Measurements from ENCODE around the gene LYRM9.
"Not testable (repeated sequence)": the region's sequence is repeated elsewhere in the genome, so short reads cannot be mapped to it uniquely, and the experiment has no call there.

LYRM9 gene

DNA sequence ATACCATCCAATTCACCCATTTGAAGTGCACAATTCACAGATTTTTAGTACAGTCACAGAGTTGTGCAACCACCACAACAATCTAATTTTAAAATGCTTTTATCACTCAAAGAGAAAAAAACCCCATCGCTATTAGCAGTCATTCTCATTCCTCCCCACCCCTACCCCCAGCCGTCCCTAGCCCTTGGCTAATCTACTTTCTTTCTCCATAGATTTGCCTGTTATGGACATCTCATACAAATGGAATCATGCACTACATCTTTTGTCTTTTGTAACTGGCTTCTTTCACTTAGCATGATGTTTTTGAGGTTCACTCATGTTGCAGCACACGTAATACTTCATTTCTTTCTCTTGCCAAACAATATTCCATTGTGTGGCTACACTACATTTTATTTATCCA lies 20.4 kb downstream of the LYRM9 start:
- no peak for DNase-seq

DNA sequence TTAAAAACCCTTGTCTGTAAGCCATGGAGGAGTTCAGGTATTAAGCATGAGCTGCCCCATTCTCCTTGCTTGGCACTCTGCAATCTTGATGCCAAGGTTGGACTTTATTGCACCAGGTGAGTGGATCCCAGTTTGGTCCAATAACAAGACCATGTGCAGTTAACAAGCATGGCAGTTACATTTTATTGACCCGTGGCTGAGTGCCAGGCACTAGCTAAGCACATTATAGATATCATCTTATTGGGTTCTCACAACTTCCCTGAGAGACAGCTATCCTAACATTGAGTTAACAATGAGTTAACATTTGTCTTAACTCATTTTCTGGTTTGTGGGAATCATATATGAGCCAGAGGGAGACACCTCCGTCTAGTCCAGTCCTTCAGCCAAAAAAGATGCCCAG lies 21.8 kb downstream of the LYRM9 start:
- no peak for DNase-seq

DNA sequence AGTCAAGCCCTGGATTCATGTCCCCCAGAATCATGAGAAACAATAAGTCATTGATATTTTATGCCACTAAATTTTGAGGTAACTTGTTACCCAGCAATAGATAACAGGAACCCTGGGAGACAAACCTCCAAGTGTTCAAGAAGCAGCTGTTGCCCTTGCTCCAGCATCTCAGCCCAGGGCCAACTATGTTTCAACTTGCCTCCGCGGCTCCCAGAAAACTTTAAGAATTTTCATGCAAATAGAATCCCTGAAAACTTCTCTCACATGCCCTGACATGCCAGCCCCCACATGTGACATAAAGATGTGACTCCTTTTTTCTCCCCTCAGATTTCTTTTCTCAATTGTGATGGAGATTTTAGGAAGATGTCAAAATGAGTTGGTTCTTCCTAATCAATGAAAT lies 22.8 kb downstream of the LYRM9 start:
- DNase-seq = no peak

DNA sequence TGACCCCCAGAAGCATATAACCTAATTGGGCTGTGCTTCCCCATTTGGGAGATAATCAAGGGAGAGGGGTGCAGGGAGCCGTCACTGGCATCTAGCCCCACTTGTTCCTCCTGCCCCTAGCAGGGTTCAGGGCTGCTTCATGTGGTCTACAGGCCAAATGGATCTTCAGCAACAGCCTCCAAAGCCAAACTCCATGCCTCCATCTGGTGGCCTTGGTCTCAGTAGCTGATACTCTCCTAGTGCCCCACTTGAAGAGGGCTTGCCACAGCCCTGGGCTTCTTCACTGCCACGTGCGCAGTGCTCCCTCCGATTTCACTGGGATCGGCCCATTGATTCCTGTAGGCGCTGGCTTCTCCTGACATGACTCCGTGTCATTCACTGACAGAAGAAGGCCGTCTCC lies 24.6 kb downstream of the LYRM9 start:
- DNase-seq = no peak

DNA sequence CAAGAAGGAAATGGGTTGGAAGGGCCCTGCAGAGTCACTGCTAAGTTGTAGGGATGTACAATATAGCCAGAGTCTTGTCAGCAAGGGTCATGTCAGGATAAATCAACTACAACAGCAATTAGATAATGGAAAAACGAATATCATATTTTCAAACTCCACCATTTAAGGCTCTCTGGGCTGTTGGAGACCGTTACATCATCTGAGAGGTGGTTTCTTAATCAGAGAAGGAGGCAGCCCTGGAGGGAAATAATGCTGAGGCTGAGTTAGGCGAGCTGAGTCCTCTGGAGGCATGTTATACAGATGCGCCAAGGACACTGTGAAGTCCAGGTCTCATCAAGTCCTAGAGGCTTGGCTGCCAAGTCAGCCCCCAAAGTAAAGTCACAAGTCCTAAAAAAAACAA lies 30.3 kb downstream of the LYRM9 start:
- DNase-seq = peak; percentile 11

GRCh38 chr17:27862004-27862403 lies 31.2 kb downstream of the LYRM9 start:
- peak; percentile 65 for DNase-seq

- DNase-seq = no peak
These were observed 32.0 kb downstream of the LYRM9 start for GRCh38 chr17:27860971-27861664.

DNA sequence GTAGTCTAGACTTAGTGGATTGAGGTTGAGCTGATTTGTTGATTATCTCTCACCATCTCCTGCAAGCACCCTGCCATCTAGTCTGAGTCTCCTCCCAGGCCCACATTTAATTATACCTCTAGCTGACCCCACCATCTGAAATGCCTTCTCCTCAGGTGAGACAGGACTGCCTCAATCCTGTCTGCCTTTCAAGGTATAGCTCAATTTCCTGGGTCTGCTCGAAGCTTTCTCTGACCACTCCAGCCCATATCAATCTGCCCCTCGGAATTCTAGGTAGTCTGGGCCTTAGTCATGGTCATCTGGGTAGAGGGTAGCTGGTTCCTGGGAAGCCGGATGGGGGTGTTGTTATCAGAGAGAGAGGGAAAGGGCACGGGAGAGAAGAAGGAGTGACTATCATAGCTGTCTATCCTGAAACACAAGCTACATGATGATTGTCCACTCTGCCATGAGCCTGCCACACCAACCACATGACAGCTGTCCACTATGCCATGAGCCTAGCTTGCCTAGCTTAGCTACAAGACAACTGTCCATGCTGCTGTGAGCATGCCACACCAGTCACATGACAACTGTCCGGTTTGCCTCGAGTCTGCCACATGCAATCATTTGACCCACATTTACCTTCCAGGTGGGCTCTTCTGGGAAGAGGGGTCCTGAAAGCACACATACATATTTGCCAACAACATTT lies 34.4 kb downstream of the LYRM9 start:
- DNase-seq = no peak

DNA sequence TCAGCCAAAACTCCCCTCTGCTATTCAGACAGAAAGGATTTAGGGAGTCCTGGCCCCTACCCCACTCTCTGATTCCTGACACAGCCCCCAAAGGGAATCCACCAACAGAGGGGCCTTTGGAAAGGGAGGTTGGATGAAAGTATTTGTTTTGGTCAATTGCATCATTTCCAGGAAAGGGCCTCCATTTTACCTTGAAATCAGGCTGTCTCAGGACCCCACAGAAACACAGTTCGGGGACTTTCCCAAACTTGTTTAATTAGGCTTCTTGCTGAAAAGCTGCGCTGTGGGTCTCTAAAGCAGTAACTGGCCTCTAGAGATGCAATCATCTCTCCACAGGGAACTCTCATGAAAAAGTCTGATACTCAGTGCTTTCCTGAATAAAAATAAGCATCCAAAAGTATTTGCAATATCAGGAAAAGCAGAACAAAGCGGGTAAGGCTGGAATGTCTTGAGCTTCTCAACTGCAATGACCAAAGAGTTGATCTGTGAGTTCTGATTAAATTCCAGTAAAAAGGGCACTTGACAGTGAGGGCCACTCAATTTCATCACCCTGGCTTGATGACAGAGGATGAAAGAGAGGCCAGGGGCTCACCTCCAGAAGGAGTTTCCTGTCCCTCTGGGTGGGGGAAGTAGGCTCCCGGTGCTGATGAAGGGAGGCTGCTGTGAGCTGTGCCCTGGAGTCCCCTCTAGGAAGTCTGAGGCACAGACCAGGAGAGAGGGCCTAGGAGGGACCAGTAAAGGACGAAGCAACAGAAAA lies 36.3 kb downstream of the LYRM9 start:
- DNase-seq = no peak

DNA sequence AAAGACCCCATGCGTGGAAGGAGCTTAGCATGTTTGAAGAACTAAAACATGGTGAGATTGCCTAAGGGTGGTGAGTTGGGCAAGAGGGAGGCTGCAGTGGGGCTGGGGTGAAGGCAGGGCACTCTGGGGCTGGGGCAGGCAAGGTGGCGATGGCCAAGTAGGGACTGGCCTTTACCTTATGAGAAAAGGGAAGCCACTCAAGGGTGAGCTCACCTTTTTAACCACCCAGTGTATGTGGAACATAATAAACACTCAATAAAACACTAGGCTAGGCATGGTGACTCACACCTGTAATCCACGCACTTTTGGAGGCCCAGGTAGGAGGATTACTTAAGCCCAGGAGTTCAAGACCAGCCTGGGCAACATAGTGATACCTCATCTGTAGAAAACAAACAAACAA lies 37.7 kb downstream of the LYRM9 start:
- DNase-seq = no peak

DNA sequence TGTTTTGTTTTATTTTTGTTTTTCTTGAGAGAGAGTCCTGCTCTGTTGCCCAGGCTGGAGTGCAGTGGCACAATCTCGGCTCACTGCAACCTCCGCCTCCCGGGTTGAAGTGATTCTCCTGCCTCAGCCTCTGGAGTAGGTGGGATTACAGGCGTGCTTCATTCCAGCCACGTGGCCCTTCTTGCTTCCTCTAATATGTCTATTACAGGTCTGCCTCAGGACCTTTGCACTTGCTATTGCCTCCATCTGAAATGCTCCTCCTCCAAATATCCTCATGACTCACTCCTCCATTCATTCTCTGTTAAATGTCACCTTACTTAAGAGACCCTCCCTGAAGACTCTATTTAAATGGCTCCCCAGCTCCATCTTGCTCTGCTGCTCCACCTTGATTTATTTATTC lies 39.0 kb downstream of the LYRM9 start:
- DNase-seq = no peak

- no peak for DNase-seq
These were observed 40.1 kb downstream of the LYRM9 start for GRCh38 chr17:27853091-27853490.

DNA sequence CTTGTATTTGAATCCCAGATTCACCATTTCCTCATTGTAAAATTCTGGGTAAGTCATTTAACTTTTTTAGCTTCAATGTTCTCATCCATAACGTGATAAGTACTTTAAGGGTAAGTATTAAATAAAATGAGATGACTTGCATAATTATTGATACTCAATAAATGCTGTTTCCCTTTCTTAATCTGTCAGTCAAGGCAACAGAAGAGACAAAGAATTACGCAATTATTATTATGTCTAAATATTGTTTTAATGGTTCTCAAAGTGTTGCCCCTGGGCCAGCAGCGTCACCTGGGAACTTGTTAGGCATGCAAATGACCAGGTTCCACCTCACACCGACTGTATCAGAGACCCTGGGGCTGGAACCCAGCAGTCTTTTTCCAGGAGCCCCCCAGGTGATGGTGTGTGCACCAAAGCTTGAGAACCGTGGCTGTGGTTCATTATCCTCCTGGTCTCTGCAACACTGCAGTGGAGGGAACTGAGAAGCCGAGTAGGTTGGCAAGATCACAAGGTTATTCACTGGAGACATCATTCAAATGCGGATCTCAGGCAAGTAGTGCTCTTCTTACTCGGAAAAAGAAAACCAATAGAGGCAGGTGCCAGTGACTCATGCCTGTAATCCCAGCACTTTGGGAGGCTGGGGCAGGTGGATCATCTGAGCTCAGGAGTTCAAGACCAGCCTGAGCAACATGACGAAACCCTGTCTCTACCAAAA lies 43.5 kb downstream of the LYRM9 start:
- no peak for DNase-seq

GRCh38 chr17:27848931-27849330 lies 44.2 kb downstream of the LYRM9 start:
- no peak for DNase-seq

DNA sequence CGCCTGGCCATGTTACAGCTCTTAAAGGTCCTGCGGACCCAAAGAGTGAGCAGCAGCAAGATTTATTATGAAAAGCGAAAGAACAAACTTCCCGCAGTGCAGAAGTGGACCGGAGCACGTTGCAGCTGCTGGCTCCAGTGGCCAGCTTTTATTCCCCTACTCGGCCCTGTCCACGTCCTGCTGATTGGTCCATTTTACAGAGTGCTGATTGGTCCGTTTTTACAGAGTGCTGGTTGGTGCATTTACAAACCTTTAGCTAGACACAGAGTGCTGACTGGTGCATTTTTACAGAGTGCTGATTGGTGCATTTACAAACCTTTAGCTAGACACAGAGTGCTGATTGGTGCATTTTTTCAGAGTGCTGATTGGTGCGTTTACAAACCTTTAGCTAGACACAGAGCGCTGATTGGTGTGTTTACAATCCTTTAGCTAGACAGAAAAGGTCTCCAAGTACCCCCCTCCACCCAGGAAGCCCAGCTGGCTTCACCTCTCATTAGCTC lies 46.3 kb downstream of the LYRM9 start:
- DNase-seq = not testable (repeated sequence)

GRCh38 chr17:27846042-27846655 lies 47.0 kb downstream of the LYRM9 start:
- no peak for DNase-seq

DNA sequence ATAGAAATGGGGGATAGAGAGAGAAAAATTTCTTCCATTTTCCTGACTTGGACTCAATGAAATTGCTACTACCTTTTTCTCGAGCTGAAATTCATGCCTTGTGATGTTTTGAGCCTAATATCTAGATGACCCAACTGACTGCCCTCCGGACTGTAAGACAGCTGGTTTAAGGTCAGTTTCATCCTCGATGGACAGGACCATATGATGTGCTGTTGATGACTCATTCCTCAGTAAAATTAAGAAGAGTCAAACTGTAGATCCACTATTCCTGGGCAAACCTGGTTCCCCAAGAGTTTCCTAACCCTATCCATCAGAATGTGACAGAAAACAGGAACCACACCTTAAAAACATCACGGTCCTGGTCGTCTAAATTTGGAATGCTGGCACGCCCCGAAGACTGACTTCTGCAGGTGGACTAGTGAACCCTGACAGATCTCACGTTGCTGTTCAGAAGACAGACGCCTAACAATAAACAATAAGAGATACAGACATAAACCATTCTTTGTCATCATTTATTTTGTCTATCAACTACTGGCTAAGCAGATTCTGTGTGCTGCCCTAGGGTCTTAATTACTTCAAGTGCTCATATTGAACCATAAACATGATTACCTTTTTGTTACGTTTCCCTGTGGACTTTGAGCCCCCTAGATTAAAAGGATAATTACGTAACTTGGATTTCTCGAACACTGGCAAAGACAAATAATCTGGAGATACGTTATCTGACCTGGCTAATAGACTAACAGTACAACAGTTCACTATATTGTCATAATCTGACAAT lies 47.7 kb downstream of the LYRM9 start:
- no peak for DNase-seq

DNA sequence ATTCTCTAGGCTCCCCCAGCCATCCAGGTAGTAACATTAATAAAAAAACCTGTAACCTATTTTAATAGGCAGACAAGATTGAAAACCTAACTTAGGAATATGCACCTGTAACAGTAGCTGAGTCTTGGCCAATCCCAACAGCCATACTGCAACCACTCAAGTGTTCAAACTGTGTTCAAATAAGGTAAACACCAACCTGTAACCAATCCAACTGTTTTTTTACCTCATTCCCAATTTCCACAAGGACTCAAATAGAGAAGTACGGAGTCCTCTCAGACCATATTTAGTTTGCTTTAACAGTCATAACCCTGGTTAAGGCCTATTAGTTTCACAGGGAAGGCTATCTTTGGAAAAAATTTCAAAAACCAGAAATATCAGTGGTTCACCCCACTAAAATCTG lies 52.5 kb downstream of the LYRM9 start:
- no peak for DNase-seq

DNA sequence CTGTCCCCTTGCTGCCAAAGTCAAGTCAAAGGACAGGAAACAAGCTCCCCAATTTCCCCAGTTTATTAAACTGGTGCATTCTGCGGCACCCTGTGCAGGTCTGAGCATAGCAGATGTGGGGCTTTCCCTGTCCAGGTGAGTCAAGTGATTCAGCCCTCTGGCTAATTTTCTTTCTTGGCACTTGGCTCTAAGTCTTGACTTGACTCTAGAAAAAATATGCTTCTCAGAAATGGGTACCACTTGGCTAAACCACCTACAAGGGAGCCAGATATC lies 52.8 kb downstream of the LYRM9 start:
- DNase-seq = not testable (repeated sequence)

- not testable (repeated sequence) for DNase-seq
These were observed 53.4 kb downstream of the LYRM9 start for GRCh38 chr17:27839571-27840405.

GRCh38 chr17:27838607-27839006 lies 54.6 kb downstream of the LYRM9 start:
- DNase-seq = not testable (repeated sequence)

Data from inflammatory macrophage treated with lipopolysaccharide for 4 hours (primary cell).